NCI-H1105 (cell line): ENCODE data around the gene MATK.

Source experiments
- DNase-seq: peaks from one replicate; lab custom pipeline; 2025; lab: John Stamatoyannopoulos, UW

MATK gene

GRCh38 chr19:3750211-3750610 lies 36.0 kb downstream of the MATK start:
- DNase-seq, result no peak

- no peak for DNase-seq
Measured at GRCh38 chr19:3748965-3749364, 37.2 kb downstream of the MATK start.

- DNase-seq, result no peak
Measured at GRCh38 chr19:3746371-3747056, 39.7 kb downstream of the MATK start.

- DNase-seq, result no peak
Measured at GRCh38 chr19:3745363-3746045, 40.7 kb downstream of the MATK start.

- no peak for DNase-seq
Measured at GRCh38 chr19:3743486-3743885, 42.7 kb downstream of the MATK start.

- no peak for DNase-seq
Measured at GRCh38 chr19:3740431-3740830, 45.8 kb downstream of the MATK start.

- DNase-seq, result no peak
Measured at GRCh38 chr19:3738477-3739220, 47.5 kb downstream of the MATK start.

GRCh38 chr19:3737487-3738205 lies 48.5 kb downstream of the MATK start:
- no peak for DNase-seq

- no peak for DNase-seq
Measured at GRCh38 chr19:3736106-3736724, 50.0 kb downstream of the MATK start.

- no peak for DNase-seq
Measured at GRCh38 chr19:3734310-3734600, 51.9 kb downstream of the MATK start.

GRCh38 chr19:3733549-3734309 lies 52.5 kb downstream of the MATK start:
- no peak for DNase-seq

GRCh38 chr19:3732108-3732507 lies 54.1 kb downstream of the MATK start:
- DNase-seq, result no peak

- no peak for DNase-seq
Measured at GRCh38 chr19:3730457-3730958, 55.7 kb downstream of the MATK start.
